Smooth muscle cell (in vitro differentiated cells): ENCODE results near the gene ABCA8. TPM values are rescaled to one million over a fixed set of nuclear protein-coding genes. Genes with fewer than 3 reads are reported as not detected.

Experiments
- DNase-seq: peaks from one replicate; lab custom pipeline; 2025; ENCODE audit not compliant: unreplicated experiment; lab: John Stamatoyannopoulos, UW
- H2AFZ ChIP-seq: fragments of 200-600 bp; sonication (generic); 2 replicates; pipeline ENCODE4 v1.6.0; 2016; ENCODE audit warnings: antibody characterized with exemption, low read depth, mild to moderate bottlenecking
- H3F3A ChIP-seq: fragments of 200-600 bp; sonication (generic); 2 replicates; pipeline ENCODE4 v1.6.0; 2017; ENCODE audit warnings: antibody characterized with exemption, low read depth
- H3K27ac ChIP-seq: fragments of 200-600 bp; sonication (generic); 2 replicates; pipeline ENCODE4 v1.5.1; 2016; ENCODE audit warnings: low read depth, mild to moderate bottlenecking
- H3K27me3 ChIP-seq: fragments of 200-600 bp; sonication (generic); 2 replicates; pipeline ENCODE4 v1.6.1; 2016; ENCODE audit warnings: low read depth, mild to moderate bottlenecking
- H3K36me3 ChIP-seq: fragments of 200-600 bp; sonication (generic); 2 replicates; pipeline ENCODE4 v1.5.1; 2016; ENCODE audit warnings: low read depth
- H3K4me1 ChIP-seq: fragments of 200-600 bp; sonication (generic); 2 replicates; pipeline ENCODE4 v1.5.1; 2016; ENCODE audit warnings: low read depth
- H3K4me2 ChIP-seq: fragments of 200-600 bp; sonication (generic); 2 replicates; pipeline ENCODE4 v1.6.0; 2016; ENCODE audit warnings: mild to moderate bottlenecking
- H3K4me3 ChIP-seq: fragments of 200-600 bp; sonication (generic); 2 replicates; pipeline ENCODE4 v1.5.1; 2016; ENCODE audit warnings: mild to moderate bottlenecking
- H3K79me2 ChIP-seq: fragments of 200-600 bp; sonication (generic); 2 replicates; pipeline ENCODE4 v1.6.0; 2016; ENCODE audit warnings: low read depth, mild to moderate bottlenecking
- H3K9ac ChIP-seq: fragments of 200-600 bp; sonication (generic); 2 replicates; pipeline ENCODE4 v1.6.0; 2016; ENCODE audit warnings: low read depth
- H3K9me3 ChIP-seq: fragments of 200-600 bp; sonication (generic); replicated peaks from 2 replicates; pipeline ENCODE4 v1.5.1; 2016; ENCODE audit warnings: low read depth
- H4K20me1 ChIP-seq: fragments of 200-600 bp; sonication (generic); 2 replicates; pipeline ENCODE4 v1.6.0; 2016; ENCODE audit warnings: low read depth
- WGBS: methylation state at CpG from one replicate; pipeline ENCODE4 v1.1.7; 2016; ENCODE audit warnings: low lambda C conversion rate; 5-methylcytosine and 5-hydroxymethylcytosine counted together
- polyA plus RNA-seq: library from polyadenylated mRNA; unstranded; fragments of >200 nt; fragmentation: Nextera tagmentation; extraction: Ambion mirVana; gene quantifications from 2 replicates; pipeline ENCODE4 v1.2.1, GENCODE V29; 2016
- total RNA-seq: library from RNA; depleted of rRNA; stranded (reverse); fragments of >200 nt; gene quantifications from 2 replicates; pipeline ENCODE4 v1.2.3, GENCODE V29; 2014
- TF ChIP-seq, protein P1 (sequence below): fragments of 200-600 bp; sonication (generic); IDR thresholded peaks from 2 replicates; pipeline ENCODE4 v1.5.1; 2017; ENCODE audit warnings: borderline replicate concordance, mild to moderate bottlenecking, antibody characterized with exemption; ENCODE audit not compliant: insufficient read depth, poor library complexity, severe bottlenecking

The ABCA8 gene
- total and polyA plus RNA-seq, 2 experiments from 2014 or later: 1.7 to 6.9 TPM

DNA sequence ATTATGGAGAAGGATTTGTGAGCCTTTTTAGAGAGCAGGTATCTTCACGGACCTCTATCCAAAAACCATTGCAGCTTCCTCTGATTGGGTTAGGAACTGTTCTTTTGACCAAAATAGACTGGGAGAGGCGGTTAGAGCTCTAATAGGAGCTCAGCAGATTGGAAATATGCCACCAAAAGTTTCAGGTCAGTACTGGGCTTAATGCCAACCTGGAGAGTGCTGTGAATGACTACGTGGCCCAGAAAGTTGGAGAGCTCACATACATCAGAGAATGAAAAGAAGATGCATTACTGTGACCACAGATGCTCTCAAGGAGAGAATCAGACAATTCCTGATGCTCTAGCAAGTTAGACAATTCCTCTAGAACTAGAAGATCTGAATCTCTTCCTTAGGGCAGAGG is 86.5 kb downstream of the ABCA8 start:
- H3K9ac ChIP-seq: no peak overlapping the region
- H3K27ac ChIP-seq: no peak overlapping the region
- no peak for DNase-seq
- no peaks in the 10 kb centered on the region for H3K79me2 ChIP-seq
- no peak overlapping the region for H3K4me3 ChIP-seq
- TF ChIP-seq, protein P1, sequence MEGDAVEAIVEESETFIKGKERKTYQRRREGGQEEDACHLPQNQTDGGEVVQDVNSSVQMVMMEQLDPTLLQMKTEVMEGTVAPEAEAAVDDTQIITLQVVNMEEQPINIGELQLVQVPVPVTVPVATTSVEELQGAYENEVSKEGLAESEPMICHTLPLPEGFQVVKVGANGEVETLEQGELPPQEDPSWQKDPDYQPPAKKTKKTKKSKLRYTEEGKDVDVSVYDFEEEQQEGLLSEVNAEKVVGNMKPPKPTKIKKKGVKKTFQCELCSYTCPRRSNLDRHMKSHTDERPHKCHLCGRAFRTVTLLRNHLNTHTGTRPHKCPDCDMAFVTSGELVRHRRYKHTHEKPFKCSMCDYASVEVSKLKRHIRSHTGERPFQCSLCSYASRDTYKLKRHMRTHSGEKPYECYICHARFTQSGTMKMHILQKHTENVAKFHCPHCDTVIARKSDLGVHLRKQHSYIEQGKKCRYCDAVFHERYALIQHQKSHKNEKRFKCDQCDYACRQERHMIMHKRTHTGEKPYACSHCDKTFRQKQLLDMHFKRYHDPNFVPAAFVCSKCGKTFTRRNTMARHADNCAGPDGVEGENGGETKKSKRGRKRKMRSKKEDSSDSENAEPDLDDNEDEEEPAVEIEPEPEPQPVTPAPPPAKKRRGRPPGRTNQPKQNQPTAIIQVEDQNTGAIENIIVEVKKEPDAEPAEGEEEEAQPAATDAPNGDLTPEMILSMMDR: no peak
- no peaks in the 10 kb centered on the region for H3K36me3 ChIP-seq
- peaks cover 6% of the 10 kb centered on the region for H3K27me3 ChIP-seq
- H4K20me1 ChIP-seq: no peaks in the 10 kb centered on the region
- no peaks in the 10 kb centered on the region for H3K4me1 ChIP-seq
- no peaks in the 10 kb centered on the region for H3F3A ChIP-seq
- 83% methylated on average over 3 of the region's 3 CpGs for WGBS
- no peak overlapping the region for H2AFZ ChIP-seq
- H3K4me2 ChIP-seq: no peak overlapping the region
- H3K9me3 ChIP-seq: peaks cover 3% of the 10 kb centered on the region

DNA sequence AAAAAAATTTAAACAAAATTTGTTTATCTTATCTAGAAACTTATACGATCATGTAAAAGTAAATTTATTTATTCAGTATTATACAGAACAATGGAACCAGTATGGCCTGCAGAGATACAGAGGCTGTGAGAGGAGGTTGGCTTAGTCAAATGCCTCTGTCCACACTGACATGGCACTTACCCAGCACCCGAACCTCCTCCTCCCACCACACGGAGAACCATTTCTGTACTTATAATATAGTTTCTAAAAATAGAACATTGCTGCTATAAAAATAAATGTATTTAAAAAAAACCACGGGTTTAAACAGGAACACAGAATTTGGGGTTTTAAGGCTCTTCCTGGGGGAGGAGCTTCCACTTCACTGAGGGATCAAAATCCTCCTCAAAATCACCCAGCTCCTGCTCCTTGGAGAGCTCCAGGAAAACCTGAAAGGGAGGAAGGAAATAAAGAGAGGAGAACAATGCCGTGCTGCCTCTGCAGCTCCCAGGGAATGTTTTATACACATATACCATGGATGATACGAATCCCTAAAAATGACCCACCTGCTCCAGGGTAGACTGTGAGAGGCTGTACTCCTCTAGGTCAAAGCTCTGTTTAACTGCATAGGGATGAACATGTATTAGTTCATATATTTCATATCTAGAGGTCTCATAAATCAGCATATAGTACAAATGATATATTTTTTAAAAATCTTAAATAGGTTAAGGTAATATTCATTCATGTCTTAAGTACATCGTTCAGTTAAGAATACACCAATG is 87.3 kb downstream of the ABCA8 start:
- no peaks in the 10 kb centered on the region for H4K20me1 ChIP-seq
- H3K4me1 ChIP-seq: no peaks in the 10 kb centered on the region
- 72% methylated on average over 7 of the region's 7 CpGs for WGBS
- peaks cover 6% of the 10 kb centered on the region for H3K27me3 ChIP-seq
- no peak for DNase-seq
- TF ChIP-seq, protein P1: no peak
- H3F3A ChIP-seq: no peaks in the 10 kb centered on the region
- H3K9ac ChIP-seq: no peak overlapping the region
- no peak overlapping the region for H3K4me3 ChIP-seq
- no peak overlapping the region for H3K4me2 ChIP-seq
- H2AFZ ChIP-seq: no peak overlapping the region
- H3K9me3 ChIP-seq: no peaks in the 10 kb centered on the region
- no peak overlapping the region for H3K27ac ChIP-seq
- H3K79me2 ChIP-seq: no peaks in the 10 kb centered on the region
- no peaks in the 10 kb centered on the region for H3K36me3 ChIP-seq

DNA sequence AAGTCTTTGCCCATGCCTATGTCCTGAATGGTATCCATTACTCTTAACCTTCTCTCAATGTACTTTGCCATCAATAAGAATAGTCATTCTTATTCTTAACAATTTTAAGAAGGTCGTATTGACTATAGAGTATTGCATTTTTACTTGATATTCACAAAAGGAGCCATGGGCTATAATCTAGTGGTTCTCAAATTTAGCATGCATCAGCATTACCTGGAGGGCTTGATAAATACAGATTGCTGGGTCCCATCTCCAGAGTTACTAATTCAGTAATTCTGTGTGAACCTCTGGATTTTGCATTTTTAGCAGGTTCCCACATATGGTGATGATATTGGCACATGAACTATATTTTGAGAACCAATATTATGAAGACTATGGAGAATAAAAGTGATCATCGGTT is 89.6 kb downstream of the ABCA8 start:
- DNase-seq: no peak
- Histone ChIP-seq H3K4me2 (no peak overlapping the region), H4K20me1 (no peaks in the 10 kb centered on the region), H3K27ac (no peak overlapping the region), H3K9ac (no peak overlapping the region), H3K79me2 (no peaks in the 10 kb centered on the region), H2AFZ (no peak overlapping the region), H3K9me3 (no peaks in the 10 kb centered on the region), H3K27me3 (peaks cover 6% of the 10 kb centered on the region), H3F3A (no peaks in the 10 kb centered on the region), H3K4me3 (no peak overlapping the region), H3K36me3 (no peaks in the 10 kb centered on the region), H3K4me1 (no peaks in the 10 kb centered on the region)
- 86% methylated on average over 2 of the region's 2 CpGs for WGBS
- TF ChIP-seq, protein P1: no peak
